PC-3 (cell line): ENCODE data around the gene SIDT1. TPM values are rescaled to one million over a fixed set of nuclear protein-coding genes. Genes with fewer than 3 reads are reported as not detected.

Experiments used
- ATAC-seq: fragments of 200-7000 bp; cut with Tn5 transposase; 2 replicates; pipeline ENCODE4 v1.9.1; 2020; ENCODE audit warnings: mild to moderate bottlenecking, moderate library complexity
- BruUV-seq: library from RNA; stranded (reverse); fragments of 400-500 nt; replicated peaks from 2 replicates; lab custom pipeline; 2021; lab: Mats Ljungman, UMichigan
- CTCF ChIA-PET: fragments of 300-600 bp; sonication (Branson Sonifier 250); formaldehyde crosslinking; loops from one replicate; lab custom pipeline; 2022; ENCODE audit warnings: antibody characterized with exemption; lab: Charles Lee
- POLR2A ChIA-PET: fragments of 300-600 bp; sonication (Branson Sonifier 250); formaldehyde crosslinking; loops from one replicate; lab custom pipeline; 2022; ENCODE audit warnings: antibody characterized with exemption; ENCODE audit not compliant: unreplicated experiment; lab: Charles Lee
- DNase-seq: peaks from one replicate; pipeline ENCODE4 v3.0.0-alpha.2; 2015
- H2AFZ ChIP-seq: fragments of 300-600 bp; sonication (generic); 2 replicates; pipeline ENCODE4 v1.6.0; 2016; ENCODE audit warnings: antibody characterized with exemption, low read length
- H3F3A ChIP-seq: fragments of 300-600 bp; sonication (generic); one replicate; pipeline ENCODE4 v1.6.0; 2017; ENCODE audit warnings: antibody characterized with exemption, low read length, control low read depth, mild to moderate bottlenecking; ENCODE audit not compliant: unreplicated experiment
- H3K27ac ChIP-seq: fragments of 300-600 bp; sonication (generic); 2 replicates; pipeline ENCODE4 v1.5.1; 2016; ENCODE audit warnings: mild to moderate bottlenecking, low read length
- H3K27me3 ChIP-seq: fragments of 300-600 bp; sonication (generic); 2 replicates; pipeline ENCODE4 v1.6.1; 2016; ENCODE audit warnings: low read length, mixed read lengths
- H3K36me3 ChIP-seq: fragments of 300-600 bp; sonication (generic); 2 replicates; pipeline ENCODE4 v1.6.1; 2016; ENCODE audit warnings: low read depth, mixed run types, low read length, mixed read lengths
- H3K4me1 ChIP-seq: fragments of 300-600 bp; sonication (generic); 2 replicates; pipeline ENCODE4 v1.5.1; 2016; ENCODE audit warnings: low read length; ENCODE audit not compliant: insufficient read depth
- H3K4me2 ChIP-seq: fragments of 300-600 bp; sonication (generic); 2 replicates; pipeline ENCODE4 v1.6.0; 2016; ENCODE audit warnings: low read length
- H3K4me3 ChIP-seq: fragments of 300-600 bp; sonication (generic); 2 replicates; pipeline ENCODE4 v1.5.1; 2016; ENCODE audit warnings: mild to moderate bottlenecking, low read length, mixed read lengths
- H3K79me2 ChIP-seq: fragments of 300-600 bp; sonication (generic); 2 replicates; pipeline ENCODE4 v1.6.1; 2017; ENCODE audit warnings: low read length, mixed read lengths
- H3K9ac ChIP-seq: fragments of 300-600 bp; sonication (generic); 2 replicates; pipeline ENCODE4 v1.6.0; 2016; ENCODE audit warnings: mild to moderate bottlenecking, low read length
- H3K9me2 ChIP-seq: fragments of 300-600 bp; sonication (generic); replicated peaks from 2 replicates; pipeline ENCODE4 v1.6.1; 2016; ENCODE audit warnings: mixed run types, low read length, mixed read lengths
- H3K9me3 ChIP-seq: fragments of 300-600 bp; sonication (generic); 2 replicates; pipeline ENCODE4 v1.6.1; 2016; ENCODE audit warnings: low read length, mixed read lengths
- H4K20me1 ChIP-seq: fragments of 300-600 bp; sonication (generic); 2 replicates; pipeline ENCODE4 v1.6.1; 2016; ENCODE audit warnings: low read length, mixed read lengths
- EZH2 ChIP-seq: fragments of 300-600 bp; sonication (generic); IDR thresholded peaks from one replicate; pipeline ENCODE4 v1.6.1; 2017; ENCODE audit warnings: antibody characterized with exemption, mild to moderate bottlenecking, low read length; ENCODE audit not compliant: unreplicated experiment
- EZH2phosphoT487 ChIP-seq: fragments of 300-600 bp; sonication (generic); IDR thresholded peaks from 2 replicates; pipeline ENCODE4 v1.6.1; 2018; ENCODE audit warnings: mild to moderate bottlenecking, antibody characterized with exemption, low read length, borderline replicate concordance
- intact Hi-C: fragments of 100-400 bp; cut with micrococcal nuclease; formaldehyde crosslinking; loops from 2 replicates; pipeline ENCODE4 v1.9.0; 2023
- total RNA-seq: library from RNA; depleted of rRNA; stranded (reverse); fragments of >200 nt; gene quantifications from 2 replicates; pipeline ENCODE4 v1.2.3, GENCODE V29; 2014
- TF ChIP-seq, protein P1 (sequence below): fragments of 300-600 bp; sonication (generic); conservative IDR thresholded peaks from 2 replicates; pipeline ENCODE4 v1.5.1; 2017; ENCODE audit warnings: antibody characterized with exemption, low read depth, mild to moderate bottlenecking, low read length

SIDT1 gene
- total RNA-seq, 1 experiment from 2014 or later, result 14.1 TPM

DNA sequence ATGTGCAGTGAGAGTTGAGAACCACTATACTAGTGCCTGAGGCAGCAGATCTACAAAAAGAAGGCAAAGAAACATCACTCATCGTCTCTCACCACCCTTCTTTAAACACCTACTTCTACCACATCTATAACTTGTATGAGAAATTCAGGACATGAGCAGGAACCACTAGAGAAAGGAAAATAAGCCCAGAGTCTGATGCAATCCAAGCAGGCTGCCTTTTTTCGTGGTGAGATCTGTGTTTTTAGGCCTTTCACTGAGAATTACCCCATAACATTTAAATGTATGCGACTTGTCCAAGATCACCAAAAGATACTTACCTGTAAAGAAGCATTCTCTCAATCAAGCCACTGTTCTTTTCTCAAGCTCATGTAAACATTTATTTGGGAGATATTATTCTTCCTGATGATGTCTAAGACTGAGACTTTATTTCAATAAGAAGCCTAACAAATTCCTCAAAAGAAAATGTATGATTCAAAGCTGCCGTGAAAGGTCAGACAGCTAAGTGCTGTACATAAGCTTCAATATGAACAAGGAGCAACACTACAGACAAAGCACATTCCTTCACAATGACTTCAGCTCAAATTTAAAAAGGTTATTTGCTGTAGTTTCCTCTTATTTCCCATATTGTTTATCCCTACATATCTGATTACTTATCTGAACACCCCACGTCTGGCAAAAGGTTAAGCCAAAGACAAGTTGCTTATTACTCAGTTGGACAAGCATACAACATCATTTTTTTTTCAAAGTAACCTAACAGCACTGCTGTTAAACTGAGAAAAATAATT, 33.9 kb upstream of the SIDT1 start:
- DNase-seq (peak; percentile 73), ATAC-seq (peak; percentile 74)
- intact Hi-C loops, result loop anchor here (2.0 to 10.0 kb wide), 2 partner anchors 16 to 196 kb away; partner anchors contain the start of genes SPICE1 and USF3
- Histone ChIP-seq H3K4me2 (peak overlapping the region; percentile 18), H3K36me3 (peaks cover 22% of the 10 kb centered on the region; the same call in 1 of the 2 replicates), H3K4me1 (peaks cover 29% of the 10 kb centered on the region), H3K9me2 (no peaks in the 10 kb centered on the region), H4K20me1 (no peaks in the 10 kb centered on the region), H3K9me3 (no peaks in the 10 kb centered on the region), H3K4me3 (no peak overlapping the region), H3K9ac (no peak overlapping the region), H3F3A (no peaks in the 10 kb centered on the region), H3K79me2 (no peaks in the 10 kb centered on the region), H3K27me3 (no peaks in the 10 kb centered on the region), H2AFZ (no peak overlapping the region), H3K27ac (peak overlapping the region; percentile 24)
- ChIA-PET CTCF (interaction anchor here (0.9 to 1.4 kb wide), 2 partner anchors 58 to 79 kb away, joined by 7 to 8 read pairs; no protein-coding TSS in a partner anchor), POLR2A (interaction anchor here (0.6 kb wide), 2 partner anchors 54 to 119 kb away, joined by 3 read pairs; no protein-coding TSS in a partner anchor)
- TF ChIP-seq EZH2phosphoT487 (no peak), EZH2 (no peak)
- TF ChIP-seq, protein P1, sequence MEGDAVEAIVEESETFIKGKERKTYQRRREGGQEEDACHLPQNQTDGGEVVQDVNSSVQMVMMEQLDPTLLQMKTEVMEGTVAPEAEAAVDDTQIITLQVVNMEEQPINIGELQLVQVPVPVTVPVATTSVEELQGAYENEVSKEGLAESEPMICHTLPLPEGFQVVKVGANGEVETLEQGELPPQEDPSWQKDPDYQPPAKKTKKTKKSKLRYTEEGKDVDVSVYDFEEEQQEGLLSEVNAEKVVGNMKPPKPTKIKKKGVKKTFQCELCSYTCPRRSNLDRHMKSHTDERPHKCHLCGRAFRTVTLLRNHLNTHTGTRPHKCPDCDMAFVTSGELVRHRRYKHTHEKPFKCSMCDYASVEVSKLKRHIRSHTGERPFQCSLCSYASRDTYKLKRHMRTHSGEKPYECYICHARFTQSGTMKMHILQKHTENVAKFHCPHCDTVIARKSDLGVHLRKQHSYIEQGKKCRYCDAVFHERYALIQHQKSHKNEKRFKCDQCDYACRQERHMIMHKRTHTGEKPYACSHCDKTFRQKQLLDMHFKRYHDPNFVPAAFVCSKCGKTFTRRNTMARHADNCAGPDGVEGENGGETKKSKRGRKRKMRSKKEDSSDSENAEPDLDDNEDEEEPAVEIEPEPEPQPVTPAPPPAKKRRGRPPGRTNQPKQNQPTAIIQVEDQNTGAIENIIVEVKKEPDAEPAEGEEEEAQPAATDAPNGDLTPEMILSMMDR, result no peak
- BruUV-seq, result TSS peak; percentile 13

DNA sequence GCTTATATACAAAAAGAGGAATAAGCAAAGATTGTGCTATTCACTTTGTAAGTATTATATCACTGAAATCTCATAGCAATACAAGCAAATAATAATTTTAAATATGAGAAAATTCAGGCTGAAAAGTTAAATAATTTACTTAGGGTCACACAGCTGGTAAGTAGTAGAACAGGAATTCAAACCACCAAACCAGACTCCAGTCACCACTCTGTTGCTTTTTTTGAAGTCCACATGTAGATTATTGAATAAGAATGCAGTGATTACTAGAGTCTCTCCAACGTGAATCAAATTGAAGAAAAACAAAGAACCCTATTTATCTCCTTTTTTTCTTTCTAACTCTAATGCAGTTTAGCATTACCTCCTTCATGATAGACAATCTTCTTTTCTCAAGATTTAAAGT, 33.3 kb upstream of the SIDT1 start:
- CTCF ChIA-PET, result interaction anchor here (0.9 to 1.4 kb wide), 2 partner anchors 57 to 78 kb away, joined by 7 to 8 read pairs; no protein-coding TSS in a partner anchor
- BruUV-seq, result no TSS peak
- Histone ChIP-seq H3K4me3 (no peak overlapping the region), H3K27ac (peak overlapping the region; percentile 24), H3K36me3 (peaks cover 22% of the 10 kb centered on the region; the same call in 1 of the 2 replicates), H3K9me2 (no peaks in the 10 kb centered on the region), H3K79me2 (no peaks in the 10 kb centered on the region), H3K27me3 (no peaks in the 10 kb centered on the region), H2AFZ (no peak overlapping the region), H3K9me3 (no peaks in the 10 kb centered on the region), H3K4me1 (peaks cover 29% of the 10 kb centered on the region), H4K20me1 (no peaks in the 10 kb centered on the region), H3F3A (no peaks in the 10 kb centered on the region), H3K9ac (no peak overlapping the region), H3K4me2 (peak overlapping the region; percentile 18)
- TF ChIP-seq, protein P1, result no peak
- no peak for TF ChIP-seq EZH2
- no peak for TF ChIP-seq EZH2phosphoT487
- DNase-seq (no peak), ATAC-seq (no peak)
- POLR2A ChIA-PET, result interaction anchor here (0.5 to 0.6 kb wide), 2 partner anchors 110 to 118 kb away, joined by 3 read pairs; no protein-coding TSS in a partner anchor
- intact Hi-C loops, result loop anchor here (2.0 to 10.0 kb wide), 2 partner anchors 16 to 196 kb away; partner anchors contain the start of genes SPICE1 and USF3
